GM12878 (cell line): ENCODE data around the gene EMX1. TPM values are rescaled to one million over a fixed set of nuclear protein-coding genes. Genes with fewer than 3 reads are reported as not detected.

Experiments used
- BACH1 ChIP-seq: fragments of 450-650 bp; IDR thresholded peaks from 2 replicates; pipeline ENCODE4 v1.6.1; 2017; ENCODE audit warnings: mild to moderate bottlenecking, borderline replicate concordance
- CHD4 ChIP-seq: fragments of 200-600 bp; sonication (generic); IDR thresholded peaks from 2 replicates; pipeline ENCODE4 v1.6.1; 2016; ENCODE audit warnings: mild to moderate bottlenecking
- GATAD2B ChIP-seq: fragments of 450-650 bp; conservative IDR thresholded peaks from 2 replicates; pipeline ENCODE4 v1.6.1; 2017; ENCODE audit warnings: low read depth, mild to moderate bottlenecking, moderate library complexity
- IKZF2 ChIP-seq, 2 experiments: fragments of 450-650 bp; IDR thresholded peaks; 2 replicates each; pipeline ENCODE4 v1.6.1; 2017; ENCODE audit warnings: mild to moderate bottlenecking in 2 of 2, moderate library complexity in 2 of 2
- KDM1A ChIP-seq: fragments of 200-600 bp; sonication (generic); IDR thresholded peaks from 2 replicates; pipeline ENCODE4 v1.6.1; 2016; ENCODE audit warnings: borderline replicate concordance
- MEF2A ChIP-seq: IDR thresholded peaks from 2 replicates; pipeline ENCODE4 v1.6.1; 2011; ENCODE audit warnings: low read depth, mild to moderate bottlenecking, low read length, moderate library complexity; ENCODE audit not compliant: insufficient read depth
- PAX8 ChIP-seq: fragments of 450-650 bp; IDR thresholded peaks from 2 replicates; pipeline ENCODE4 v1.6.1; 2017; ENCODE audit warnings: mild to moderate bottlenecking, moderate library complexity
- RELA ChIP-seq: fragments of 450-650 bp; IDR thresholded peaks from 2 replicates; pipeline ENCODE4 v1.8.0; 2014; ENCODE audit warnings: borderline replicate concordance; ENCODE audit not compliant: partially characterized antibody
- TBL1XR1 ChIP-seq: IDR thresholded peaks from 2 replicates; pipeline ENCODE4 v1.6.1; 2012; ENCODE audit warnings: low read depth, low read length, improper control_type of control experiment
- WRNIP1 ChIP-seq: IDR thresholded peaks from 2 replicates; pipeline ENCODE4 v1.6.1; 2011; ENCODE audit warnings: low read depth, low read length, improper control_type of control experiment, borderline replicate concordance
- polyA plus RNA-seq, 11 experiments: library from polyadenylated mRNA; depleted of rRNA in 4 of 11; unstranded in 6 of 11; stranded (reverse) in 5 of 11; fragments of >200 nt; fragmentation: Nextera tagmentation in 4 of 11; fragmentation: Illumina TruSeq in 1 of 11; extraction: Ambion mirVana in 4 of 11; extraction: Trizol in 1 of 11; gene quantifications; 1 replicate in 1 of 11; 2 replicates in 10 of 11; pipeline versions ENCODE4 v1.2.1 to v1.2.3, GENCODE V29; 2011 to 2016; ENCODE audit warnings: inconsistent platforms in 2 of 11, missing spikeins in 2 of 11, low read depth in 1 of 11
- total RNA-seq, 4 experiments: library from RNA; depleted of rRNA in 3 of 4; stranded (reverse); fragments of >200 nt in 3 of 4; fragmentation: Illumina TruSeq in 1 of 4; extraction: Trizol in 1 of 4; gene quantifications; 2 replicates each; pipeline versions ENCODE4 v1.2.1 to v1.2.3, GENCODE V29; 2013 to 2021
- TF ChIP-seq, protein P1 (sequence below): fragments of 450-650 bp; formaldehyde crosslinking; IDR thresholded peaks from 2 replicates; pipeline ENCODE4 v1.4.0; 2020; ENCODE audit warnings: mild to moderate bottlenecking, moderate library complexity
- TF ChIP-seq, protein P2 (sequence below): fragments of 450-650 bp; IDR thresholded peaks from 2 replicates; pipeline ENCODE4 v1.6.1; 2017; ENCODE audit warnings: mild to moderate bottlenecking, moderate library complexity
- TF ChIP-seq, protein P3 (sequence below): fragments of 450-650 bp; IDR thresholded peaks from 2 replicates; pipeline ENCODE4 v1.6.1; 2016; ENCODE audit warnings: mild to moderate bottlenecking
- TF ChIP-seq, protein P4 (sequence below): fragments of 450-650 bp; formaldehyde crosslinking; IDR thresholded peaks from 2 replicates; pipeline ENCODE4 v1.4.0; 2022; ENCODE audit warnings: mild to moderate bottlenecking, moderate library complexity
- TF ChIP-seq, protein P5 (sequence below): fragments of 450-650 bp; IDR thresholded peaks from 2 replicates; pipeline ENCODE4 v1.6.1; 2017; ENCODE audit warnings: mild to moderate bottlenecking

EMX1 gene
- total and polyA plus RNA-seq, 10 of the 15 experiments (the other 5 are each of a cell fraction or from before 2014, with no cell fraction given) = 0.07 to 5.1 (median 1.2) TPM; not detected in 1

DNA sequence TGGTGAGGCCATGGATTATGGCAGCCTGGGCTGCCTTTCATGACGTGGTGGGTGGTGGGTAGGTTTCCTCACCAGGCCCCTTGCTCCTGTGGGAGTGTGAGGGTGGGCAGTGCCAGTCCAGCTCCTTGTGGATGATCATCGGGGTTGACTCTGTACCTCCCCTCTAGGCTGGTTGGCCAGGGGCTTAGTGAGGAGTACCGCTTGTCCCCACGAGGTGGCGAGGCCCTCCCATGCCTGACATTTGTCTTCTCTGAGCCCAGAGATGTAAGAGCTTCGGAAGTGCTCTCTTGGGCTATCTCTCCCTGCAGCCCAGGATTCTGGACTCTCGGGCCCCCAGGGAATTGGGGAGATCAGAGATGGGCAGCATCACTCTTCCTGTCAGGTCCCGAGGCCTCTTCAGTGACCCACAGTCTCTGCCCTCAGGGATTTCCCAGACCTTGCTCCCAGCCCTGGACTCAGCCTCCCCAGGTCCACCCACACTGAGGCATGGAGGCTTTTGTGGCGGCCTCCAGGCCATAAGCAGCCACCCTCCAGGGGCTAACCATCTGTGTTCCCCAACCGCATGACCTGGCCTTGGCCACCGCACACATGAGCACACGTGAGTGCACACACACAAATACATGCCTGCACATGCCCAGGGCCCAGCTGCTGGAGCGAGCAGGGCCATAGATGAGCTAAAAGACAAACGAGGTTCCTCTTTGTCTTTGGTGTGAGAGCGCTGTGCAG is 23.6 kb upstream of the EMX1 start (continued):
- TF ChIP-seq MEF2A (no peak), IKZF2 (IDR thresholded peaks at IDR 0.05) (peak; percentile 86 to 88; a peak in 3 of 4 replicates), CHD4 (no peak), KDM1A (no peak), TBL1XR1 (0 out of 2 replicates have a peak, but pooled peaks have one; percentile 60), WRNIP1 (no peak), BACH1 (no peak), GATAD2B (peak; percentile 81; the same call in 1 of the 2 replicates), PAX8 (peak; percentile 87; the same call in 1 of the 2 replicates), RELA (no peak)
- TF ChIP-seq, protein P1, sequence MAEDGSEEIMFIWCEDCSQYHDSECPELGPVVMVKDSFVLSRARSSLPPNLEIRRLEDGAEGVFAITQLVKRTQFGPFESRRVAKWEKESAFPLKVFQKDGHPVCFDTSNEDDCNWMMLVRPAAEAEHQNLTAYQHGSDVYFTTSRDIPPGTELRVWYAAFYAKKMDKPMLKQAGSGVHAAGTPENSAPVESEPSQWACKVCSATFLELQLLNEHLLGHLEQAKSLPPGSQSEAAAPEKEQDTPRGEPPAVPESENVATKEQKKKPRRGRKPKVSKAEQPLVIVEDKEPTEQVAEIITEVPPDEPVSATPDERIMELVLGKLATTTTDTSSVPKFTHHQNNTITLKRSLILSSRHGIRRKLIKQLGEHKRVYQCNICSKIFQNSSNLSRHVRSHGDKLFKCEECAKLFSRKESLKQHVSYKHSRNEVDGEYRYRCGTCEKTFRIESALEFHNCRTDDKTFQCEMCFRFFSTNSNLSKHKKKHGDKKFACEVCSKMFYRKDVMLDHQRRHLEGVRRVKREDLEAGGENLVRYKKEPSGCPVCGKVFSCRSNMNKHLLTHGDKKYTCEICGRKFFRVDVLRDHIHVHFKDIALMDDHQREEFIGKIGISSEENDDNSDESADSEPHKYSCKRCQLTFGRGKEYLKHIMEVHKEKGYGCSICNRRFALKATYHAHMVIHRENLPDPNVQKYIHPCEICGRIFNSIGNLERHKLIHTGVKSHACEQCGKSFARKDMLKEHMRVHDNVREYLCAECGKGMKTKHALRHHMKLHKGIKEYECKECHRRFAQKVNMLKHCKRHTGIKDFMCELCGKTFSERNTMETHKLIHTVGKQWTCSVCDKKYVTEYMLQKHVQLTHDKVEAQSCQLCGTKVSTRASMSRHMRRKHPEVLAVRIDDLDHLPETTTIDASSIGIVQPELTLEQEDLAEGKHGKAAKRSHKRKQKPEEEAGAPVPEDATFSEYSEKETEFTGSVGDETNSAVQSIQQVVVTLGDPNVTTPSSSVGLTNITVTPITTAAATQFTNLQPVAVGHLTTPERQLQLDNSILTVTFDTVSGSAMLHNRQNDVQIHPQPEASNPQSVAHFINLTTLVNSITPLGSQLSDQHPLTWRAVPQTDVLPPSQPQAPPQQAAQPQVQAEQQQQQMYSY = no peak
- TF ChIP-seq, protein P2, sequence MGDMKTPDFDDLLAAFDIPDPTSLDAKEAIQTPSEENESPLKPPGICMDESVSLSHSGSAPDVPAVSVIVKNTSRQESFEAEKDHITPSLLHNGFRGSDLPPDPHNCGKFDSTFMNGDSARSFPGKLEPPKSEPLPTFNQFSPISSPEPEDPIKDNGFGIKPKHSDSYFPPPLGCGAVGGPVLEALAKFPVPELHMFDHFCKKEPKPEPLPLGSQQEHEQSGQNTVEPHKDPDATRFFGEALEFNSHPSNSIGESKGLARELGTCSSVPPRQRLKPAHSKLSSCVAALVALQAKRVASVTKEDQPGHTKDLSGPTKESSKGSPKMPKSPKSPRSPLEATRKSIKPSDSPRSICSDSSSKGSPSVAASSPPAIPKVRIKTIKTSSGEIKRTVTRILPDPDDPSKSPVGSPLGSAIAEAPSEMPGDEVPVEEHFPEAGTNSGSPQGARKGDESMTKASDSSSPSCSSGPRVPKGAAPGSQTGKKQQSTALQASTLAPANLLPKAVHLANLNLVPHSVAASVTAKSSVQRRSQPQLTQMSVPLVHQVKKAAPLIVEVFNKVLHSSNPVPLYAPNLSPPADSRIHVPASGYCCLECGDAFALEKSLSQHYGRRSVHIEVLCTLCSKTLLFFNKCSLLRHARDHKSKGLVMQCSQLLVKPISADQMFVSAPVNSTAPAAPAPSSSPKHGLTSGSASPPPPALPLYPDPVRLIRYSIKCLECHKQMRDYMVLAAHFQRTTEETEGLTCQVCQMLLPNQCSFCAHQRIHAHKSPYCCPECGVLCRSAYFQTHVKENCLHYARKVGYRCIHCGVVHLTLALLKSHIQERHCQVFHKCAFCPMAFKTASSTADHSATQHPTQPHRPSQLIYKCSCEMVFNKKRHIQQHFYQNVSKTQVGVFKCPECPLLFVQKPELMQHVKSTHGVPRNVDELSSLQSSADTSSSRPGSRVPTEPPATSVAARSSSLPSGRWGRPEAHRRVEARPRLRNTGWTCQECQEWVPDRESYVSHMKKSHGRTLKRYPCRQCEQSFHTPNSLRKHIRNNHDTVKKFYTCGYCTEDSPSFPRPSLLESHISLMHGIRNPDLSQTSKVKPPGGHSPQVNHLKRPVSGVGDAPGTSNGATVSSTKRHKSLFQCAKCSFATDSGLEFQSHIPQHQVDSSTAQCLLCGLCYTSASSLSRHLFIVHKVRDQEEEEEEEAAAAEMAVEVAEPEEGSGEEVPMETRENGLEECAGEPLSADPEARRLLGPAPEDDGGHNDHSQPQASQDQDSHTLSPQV = no peak
- TF ChIP-seq, protein P3, sequence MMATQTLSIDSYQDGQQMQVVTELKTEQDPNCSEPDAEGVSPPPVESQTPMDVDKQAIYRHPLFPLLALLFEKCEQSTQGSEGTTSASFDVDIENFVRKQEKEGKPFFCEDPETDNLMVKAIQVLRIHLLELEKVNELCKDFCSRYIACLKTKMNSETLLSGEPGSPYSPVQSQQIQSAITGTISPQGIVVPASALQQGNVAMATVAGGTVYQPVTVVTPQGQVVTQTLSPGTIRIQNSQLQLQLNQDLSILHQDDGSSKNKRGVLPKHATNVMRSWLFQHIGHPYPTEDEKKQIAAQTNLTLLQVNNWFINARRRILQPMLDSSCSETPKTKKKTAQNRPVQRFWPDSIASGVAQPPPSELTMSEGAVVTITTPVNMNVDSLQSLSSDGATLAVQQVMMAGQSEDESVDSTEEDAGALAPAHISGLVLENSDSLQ = no peak
- TF ChIP-seq, protein P4, sequence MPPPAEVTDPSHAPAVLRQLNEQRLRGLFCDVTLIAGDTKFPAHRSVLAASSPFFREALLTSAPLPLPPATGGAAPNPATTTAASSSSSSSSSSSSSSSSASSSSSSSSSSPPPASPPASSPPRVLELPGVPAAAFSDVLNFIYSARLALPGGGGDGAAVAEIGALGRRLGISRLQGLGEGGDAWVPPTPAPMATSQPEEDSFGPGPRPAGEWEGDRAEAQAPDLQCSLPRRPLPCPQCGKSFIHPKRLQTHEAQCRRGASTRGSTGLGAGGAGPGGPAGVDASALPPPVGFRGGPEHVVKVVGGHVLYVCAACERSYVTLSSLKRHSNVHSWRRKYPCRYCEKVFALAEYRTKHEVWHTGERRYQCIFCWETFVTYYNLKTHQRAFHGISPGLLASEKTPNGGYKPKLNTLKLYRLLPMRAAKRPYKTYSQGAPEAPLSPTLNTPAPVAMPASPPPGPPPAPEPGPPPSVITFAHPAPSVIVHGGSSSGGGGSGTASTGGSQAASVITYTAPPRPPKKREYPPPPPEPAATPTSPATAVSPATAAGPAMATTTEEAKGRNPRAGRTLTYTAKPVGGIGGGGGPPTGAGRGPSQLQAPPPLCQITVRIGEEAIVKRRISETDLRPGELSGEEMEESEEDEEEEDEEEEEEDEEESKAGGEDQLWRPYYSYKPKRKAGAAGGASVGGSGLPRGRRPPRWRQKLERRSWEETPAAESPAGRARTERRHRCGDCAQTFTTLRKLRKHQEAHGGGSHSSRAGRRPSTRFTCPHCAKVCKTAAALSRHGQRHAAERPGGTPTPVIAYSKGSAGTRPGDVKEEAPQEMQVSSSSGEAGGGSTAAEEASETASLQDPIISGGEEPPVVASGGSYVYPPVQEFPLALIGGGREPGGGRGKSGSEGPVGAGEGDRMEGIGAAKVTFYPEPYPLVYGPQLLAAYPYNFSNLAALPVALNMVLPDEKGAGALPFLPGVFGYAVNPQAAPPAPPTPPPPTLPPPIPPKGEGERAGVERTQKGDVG = no peak
- TF ChIP-seq, protein P5, sequence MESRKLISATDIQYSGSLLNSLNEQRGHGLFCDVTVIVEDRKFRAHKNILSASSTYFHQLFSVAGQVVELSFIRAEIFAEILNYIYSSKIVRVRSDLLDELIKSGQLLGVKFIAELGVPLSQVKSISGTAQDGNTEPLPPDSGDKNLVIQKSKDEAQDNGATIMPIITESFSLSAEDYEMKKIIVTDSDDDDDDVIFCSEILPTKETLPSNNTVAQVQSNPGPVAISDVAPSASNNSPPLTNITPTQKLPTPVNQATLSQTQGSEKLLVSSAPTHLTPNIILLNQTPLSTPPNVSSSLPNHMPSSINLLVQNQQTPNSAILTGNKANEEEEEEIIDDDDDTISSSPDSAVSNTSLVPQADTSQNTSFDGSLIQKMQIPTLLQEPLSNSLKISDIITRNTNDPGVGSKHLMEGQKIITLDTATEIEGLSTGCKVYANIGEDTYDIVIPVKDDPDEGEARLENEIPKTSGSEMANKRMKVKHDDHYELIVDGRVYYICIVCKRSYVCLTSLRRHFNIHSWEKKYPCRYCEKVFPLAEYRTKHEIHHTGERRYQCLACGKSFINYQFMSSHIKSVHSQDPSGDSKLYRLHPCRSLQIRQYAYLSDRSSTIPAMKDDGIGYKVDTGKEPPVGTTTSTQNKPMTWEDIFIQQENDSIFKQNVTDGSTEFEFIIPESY = no peak
